ENCODE results near the gene MOV10. TPM values are rescaled to one million over a fixed set of nuclear protein-coding genes. Genes with fewer than 3 reads are reported as not detected.

Gene MOV10
- total RNA-seq, 1 donor from 2014 or later: 85.1 TPM

DNA sequence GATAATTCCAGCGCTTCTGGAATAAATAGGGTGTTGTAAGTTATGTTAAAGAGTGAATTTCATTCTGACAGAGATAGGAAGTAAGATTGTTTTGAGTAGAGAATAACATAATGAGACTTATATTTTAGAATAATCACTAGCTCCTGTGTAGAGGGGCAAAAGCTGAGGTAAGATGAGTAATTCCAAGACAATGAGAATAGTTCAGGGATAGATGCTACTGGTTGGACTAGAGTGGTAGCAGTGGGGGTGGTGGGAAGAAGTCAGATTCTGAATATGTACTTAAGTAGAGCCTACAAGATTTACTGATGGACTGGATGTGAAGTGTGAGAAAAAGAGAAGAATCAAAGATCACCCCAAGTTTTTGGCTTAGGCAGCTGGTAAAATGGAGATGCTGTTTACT is 23.3 kb upstream of the MOV10 start:
- Mint-ChIP-seq H3K27me3 (ENCODE audit: unreplicated experiment) (no peaks in the 10 kb centered on the region), H3K27ac (ENCODE audit: unreplicated experiment) (no peak overlapping the region), H3K4me3 (ENCODE audit: unreplicated experiment) (no peak overlapping the region), H3K36me3 (ENCODE audit: unreplicated experiment) (peaks cover 46% of the 10 kb centered on the region), H3K9me3 (ENCODE audit: unreplicated experiment) (no peaks in the 10 kb centered on the region), H3K4me1 (ENCODE audit: unreplicated experiment) (peaks cover 7% of the 10 kb centered on the region)
- TF ChIP-seq, protein P1, sequence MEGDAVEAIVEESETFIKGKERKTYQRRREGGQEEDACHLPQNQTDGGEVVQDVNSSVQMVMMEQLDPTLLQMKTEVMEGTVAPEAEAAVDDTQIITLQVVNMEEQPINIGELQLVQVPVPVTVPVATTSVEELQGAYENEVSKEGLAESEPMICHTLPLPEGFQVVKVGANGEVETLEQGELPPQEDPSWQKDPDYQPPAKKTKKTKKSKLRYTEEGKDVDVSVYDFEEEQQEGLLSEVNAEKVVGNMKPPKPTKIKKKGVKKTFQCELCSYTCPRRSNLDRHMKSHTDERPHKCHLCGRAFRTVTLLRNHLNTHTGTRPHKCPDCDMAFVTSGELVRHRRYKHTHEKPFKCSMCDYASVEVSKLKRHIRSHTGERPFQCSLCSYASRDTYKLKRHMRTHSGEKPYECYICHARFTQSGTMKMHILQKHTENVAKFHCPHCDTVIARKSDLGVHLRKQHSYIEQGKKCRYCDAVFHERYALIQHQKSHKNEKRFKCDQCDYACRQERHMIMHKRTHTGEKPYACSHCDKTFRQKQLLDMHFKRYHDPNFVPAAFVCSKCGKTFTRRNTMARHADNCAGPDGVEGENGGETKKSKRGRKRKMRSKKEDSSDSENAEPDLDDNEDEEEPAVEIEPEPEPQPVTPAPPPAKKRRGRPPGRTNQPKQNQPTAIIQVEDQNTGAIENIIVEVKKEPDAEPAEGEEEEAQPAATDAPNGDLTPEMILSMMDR (IDR thresholded peaks at IDR 0.05): no peak
- DNase-seq (ENCODE audit: extremely low spot score, unreplicated experiment): no peak

GRCh38 chr1:112665857-112666256 is 8.6 kb upstream of the MOV10 start:
- Mint-ChIP-seq H3K9me3 (ENCODE audit: unreplicated experiment) (no peaks in the 10 kb centered on the region), H3K4me3 (ENCODE audit: unreplicated experiment) (no peak overlapping the region), H3K36me3 (ENCODE audit: unreplicated experiment) (peaks cover 49% of the 10 kb centered on the region), H3K4me1 (ENCODE audit: unreplicated experiment) (peaks cover 5% of the 10 kb centered on the region), H3K27me3 (ENCODE audit: unreplicated experiment) (no peaks in the 10 kb centered on the region), H3K27ac (ENCODE audit: unreplicated experiment) (no peak overlapping the region)
- TF ChIP-seq, protein P1 (IDR thresholded peaks at IDR 0.05): no peak
- DNase-seq (ENCODE audit: extremely low spot score, unreplicated experiment): no peak

- no peak for DNase-seq (ENCODE audit: extremely low spot score, unreplicated experiment)
- H3K36me3 Mint-ChIP-seq (ENCODE audit: unreplicated experiment): peaks cover 51% of the 10 kb centered on the region
- peak overlapping the region; percentile 18 for H3K27ac Mint-ChIP-seq (ENCODE audit: unreplicated experiment)
- no peak overlapping the region for H3K4me3 Mint-ChIP-seq (ENCODE audit: unreplicated experiment)
- TF ChIP-seq, protein P1 (IDR thresholded peaks at IDR 0.05): no peak
- no peaks in the 10 kb centered on the region for H3K9me3 Mint-ChIP-seq (ENCODE audit: unreplicated experiment)
- H3K27me3 Mint-ChIP-seq (ENCODE audit: unreplicated experiment): no peaks in the 10 kb centered on the region
- H3K4me1 Mint-ChIP-seq (ENCODE audit: unreplicated experiment): peaks cover 5% of the 10 kb centered on the region
Measured at GRCh38 chr1:112666946-112667345, 7.5 kb upstream of the MOV10 start.

- Mint-ChIP-seq H3K27ac (ENCODE audit: unreplicated experiment) (peak overlapping the region; percentile 4), H3K9me3 (ENCODE audit: unreplicated experiment) (no peaks in the 10 kb centered on the region), H3K36me3 (ENCODE audit: unreplicated experiment) (peaks cover 45% of the 10 kb centered on the region), H3K27me3 (ENCODE audit: unreplicated experiment) (no peaks in the 10 kb centered on the region), H3K4me1 (ENCODE audit: unreplicated experiment) (peaks cover 40% of the 10 kb centered on the region), H3K4me3 (ENCODE audit: unreplicated experiment) (no peak overlapping the region)
- no peak for DNase-seq (ENCODE audit: extremely low spot score, unreplicated experiment)
- TF ChIP-seq, protein P1 (IDR thresholded peaks at IDR 0.05): no peak
Measured at GRCh38 chr1:112672009-112672408, 2.5 kb upstream of the MOV10 start.

DNA sequence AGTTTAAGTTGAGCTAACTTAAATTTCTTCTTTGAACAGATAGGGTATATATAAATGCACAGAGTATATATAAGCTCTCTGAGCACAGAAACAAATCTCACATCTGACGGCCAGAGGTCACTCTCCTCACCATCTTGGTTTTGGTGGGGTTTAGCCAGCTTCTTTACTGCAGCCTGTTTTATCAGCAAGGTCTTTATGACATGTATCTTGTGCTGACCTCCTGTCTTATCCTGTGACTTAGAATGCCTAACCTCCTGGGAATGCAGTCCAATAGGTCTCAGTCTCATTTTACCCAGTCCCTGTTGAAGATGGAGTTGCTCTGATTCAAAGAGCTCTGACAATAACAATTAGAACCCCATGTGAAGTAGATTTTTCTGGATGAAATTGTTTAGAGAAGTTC is 1.6 kb upstream of the MOV10 start:
- Mint-ChIP-seq H3K4me3 (ENCODE audit: unreplicated experiment) (no peak overlapping the region), H3K27me3 (ENCODE audit: unreplicated experiment) (no peaks in the 10 kb centered on the region), H3K4me1 (ENCODE audit: unreplicated experiment) (peaks cover 40% of the 10 kb centered on the region), H3K9me3 (ENCODE audit: unreplicated experiment) (no peaks in the 10 kb centered on the region), H3K27ac (ENCODE audit: unreplicated experiment) (peak overlapping the region; percentile 99), H3K36me3 (ENCODE audit: unreplicated experiment) (peaks cover 40% of the 10 kb centered on the region)
- TF ChIP-seq, protein P1 (IDR thresholded peaks at IDR 0.05): no peak
- no peak for DNase-seq (ENCODE audit: extremely low spot score, unreplicated experiment)

All from osteocyte (in vitro differentiated cells).